ENCODE data around the gene SAMM50.

GRCh38 chr22:43957871-43958270 is 2.6 kb downstream of the SAMM50 start:
- TF ChIP-seq POLR2A (IDR thresholded peaks at IDR 0.05; ENCODE audit: low read depth, low read length) (no peak), CTCF (IDR thresholded peaks at IDR 0.05; ENCODE audit: extremely low read depth in 1 of 2, insufficient read depth in 1 of 2, low read depth in 1 of 2, low read length in 2 of 2) (no peak), POLR2AphosphoS5 (IDR thresholded peaks at IDR 0.05; ENCODE audit: insufficient read depth, low read depth, low read length) (no peak)
- TF ChIP-seq, protein P1, sequence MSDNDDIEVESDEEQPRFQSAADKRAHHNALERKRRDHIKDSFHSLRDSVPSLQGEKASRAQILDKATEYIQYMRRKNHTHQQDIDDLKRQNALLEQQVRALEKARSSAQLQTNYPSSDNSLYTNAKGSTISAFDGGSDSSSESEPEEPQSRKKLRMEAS (IDR thresholded peaks at IDR 0.05; ENCODE audit: insufficient read depth, insufficient read length) = no peak

Measured in endothelial cell of umbilical vein (primary cell).